Measurements from ENCODE around the gene METTL6. TPM values are rescaled to one million over a fixed set of nuclear protein-coding genes. Genes with fewer than 3 reads are reported as not detected.
"Not testable (repeated sequence)": the region's sequence is repeated elsewhere in the genome, so short reads cannot be mapped to it uniquely, and the experiment has no call there.

Gene METTL6
- total RNA-seq, 2 experiments from 2014 or later: 18.2 to 20.6 TPM

- Mint-ChIP-seq H3K27me3 (ENCODE audit: low read depth) (no peaks in the 10 kb centered on the region), H3K27ac (no peak overlapping the region), H3K9me3 (ENCODE audit: insufficient read depth) (no peaks in the 10 kb centered on the region), H3K4me1 (ENCODE audit: low read depth) (peaks cover 32% of the 10 kb centered on the region), H3K4me3 (no peak overlapping the region), H3K36me3 (ENCODE audit: low read depth) (no peaks in the 10 kb centered on the region)
- ATAC-seq (no peak), DNase-seq (no peak)
- ChIA-PET CTCF (no interaction called here), POLR2A (interaction anchor here (0.6 kb wide), 1 partner anchor 31 kb away, joined by 3 read pairs; no protein-coding TSS in a partner anchor)
Measured at GRCh38 chr3:15458212-15458780, 31.0 kb upstream of the METTL6 start.

DNA sequence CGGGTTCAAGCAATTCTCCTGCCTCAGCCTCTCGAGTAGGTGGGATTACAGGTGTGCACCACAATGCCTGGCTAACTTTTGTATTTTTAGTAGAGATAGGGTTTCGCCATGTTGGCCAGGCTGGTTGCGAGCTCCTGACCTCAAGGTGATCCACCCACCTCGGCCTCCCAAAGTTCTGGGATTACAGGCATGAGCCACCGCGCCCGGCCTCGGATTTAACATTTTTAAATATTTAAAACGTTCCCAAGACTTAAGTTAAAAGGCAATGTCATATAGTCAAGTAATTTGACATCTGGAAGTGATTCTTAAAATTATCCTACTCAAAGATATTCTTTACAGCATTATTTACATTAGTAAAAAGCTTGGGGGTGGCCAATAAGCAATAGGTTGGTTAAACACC, 29.6 kb upstream of the METTL6 start:
- CTCF ChIA-PET, H3K27ac Mint-ChIP-seq: not testable (repeated sequence)

DNA sequence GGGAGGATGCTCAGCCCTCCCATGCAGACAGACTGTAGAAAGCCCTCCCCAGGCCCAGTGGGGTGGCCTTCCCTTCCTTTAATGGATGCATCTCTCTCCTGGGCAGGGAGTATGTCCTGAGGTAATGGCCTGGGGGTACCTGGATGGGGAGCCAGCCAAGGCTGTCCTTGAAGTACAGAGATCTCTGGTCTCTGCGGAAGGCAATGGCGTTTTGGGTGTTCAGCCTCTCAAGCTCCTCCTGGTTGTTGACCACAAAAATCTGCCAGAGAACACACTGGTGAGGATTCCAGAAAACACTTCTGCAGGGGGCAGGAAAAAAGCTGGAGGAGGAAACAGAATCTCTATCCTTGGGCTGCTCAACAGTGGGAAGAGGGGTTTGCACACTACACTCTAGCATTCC, 29.0 kb upstream of the METTL6 start:
- DNase-seq (no peak), ATAC-seq (no peak)
- Mint-ChIP-seq H3K4me1 (ENCODE audit: low read depth) (peaks cover 20% of the 10 kb centered on the region), H3K27ac (no peak overlapping the region), H3K36me3 (ENCODE audit: low read depth) (no peaks in the 10 kb centered on the region), H3K9me3 (ENCODE audit: insufficient read depth) (no peaks in the 10 kb centered on the region), H3K27me3 (ENCODE audit: low read depth) (no peaks in the 10 kb centered on the region), H3K4me3 (no peak overlapping the region)
- POLR2A ChIA-PET: interaction anchor here (0.9 kb wide), 1 partner anchor 15 kb away, joined by 3 read pairs; no protein-coding TSS in a partner anchor
- CTCF ChIA-PET: no interaction called here

More for the DNA sequence above, 29.6 kb upstream of the METTL6 start:
- DNase-seq; POLR2A ChIA-PET; H3K27me3 Mint-ChIP-seq (ENCODE audit: low read depth); ATAC-seq; H3K36me3 Mint-ChIP-seq (ENCODE audit: low read depth); H3K4me3 Mint-ChIP-seq; H3K9me3 Mint-ChIP-seq (ENCODE audit: insufficient read depth): not testable (repeated sequence)
- peaks cover 23% of the 10 kb centered on the region for H3K4me1 Mint-ChIP-seq (ENCODE audit: low read depth)

DNA sequence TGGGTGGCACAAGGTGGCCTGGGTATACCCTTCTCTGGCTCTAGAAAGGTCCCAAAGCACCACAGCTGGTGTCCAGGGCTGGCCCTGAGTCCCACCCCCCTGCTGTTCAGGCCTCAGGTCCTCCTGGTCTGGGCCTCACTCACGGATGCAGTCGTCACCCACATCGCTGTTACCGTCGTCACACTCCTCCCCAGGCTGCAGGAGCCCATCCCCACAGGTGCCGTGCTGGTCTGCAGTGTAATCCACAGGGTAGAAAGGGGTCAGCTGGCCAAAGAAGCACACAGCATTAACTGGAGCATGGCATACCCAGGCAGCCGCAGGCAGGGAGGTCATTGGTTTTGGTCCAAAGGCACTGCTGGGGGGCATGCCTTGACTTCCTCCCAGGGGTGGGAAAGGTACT, 28.4 kb upstream of the METTL6 start:
- no peaks in the 10 kb centered on the region for H3K27me3 Mint-ChIP-seq (ENCODE audit: low read depth)
- H3K9me3 Mint-ChIP-seq (ENCODE audit: insufficient read depth): no peaks in the 10 kb centered on the region
- H3K36me3 Mint-ChIP-seq (ENCODE audit: low read depth): no peaks in the 10 kb centered on the region
- DNase-seq (no peak), ATAC-seq (no peak)
- CTCF ChIA-PET: interaction anchor here (1.2 kb wide), 1 partner anchor 14 kb away, joined by 4 read pairs; no protein-coding TSS in a partner anchor
- H3K27ac Mint-ChIP-seq: no peak overlapping the region
- H3K4me1 Mint-ChIP-seq (ENCODE audit: low read depth): peaks cover 14% of the 10 kb centered on the region
- POLR2A ChIA-PET: interaction anchor here (0.9 kb wide), 1 partner anchor 15 kb away, joined by 3 read pairs; no protein-coding TSS in a partner anchor
- no peak overlapping the region for H3K4me3 Mint-ChIP-seq

- H3K4me1 Mint-ChIP-seq (ENCODE audit: low read depth): peaks cover 11% of the 10 kb centered on the region
- no peaks in the 10 kb centered on the region for H3K36me3 Mint-ChIP-seq (ENCODE audit: low read depth)
- DNase-seq (no peak), ATAC-seq (no peak)
- no peak overlapping the region for H3K27ac Mint-ChIP-seq
- ChIA-PET CTCF (interaction anchor here (1.2 kb wide), 1 partner anchor 14 kb away, joined by 4 read pairs; no protein-coding TSS in a partner anchor), POLR2A (no interaction called here)
- H3K27me3 Mint-ChIP-seq (ENCODE audit: low read depth): no peaks in the 10 kb centered on the region
- H3K4me3 Mint-ChIP-seq: no peak overlapping the region
- H3K9me3 Mint-ChIP-seq (ENCODE audit: insufficient read depth): no peaks in the 10 kb centered on the region
Measured at GRCh38 chr3:15454965-15455364, 27.6 kb upstream of the METTL6 start.

DNA sequence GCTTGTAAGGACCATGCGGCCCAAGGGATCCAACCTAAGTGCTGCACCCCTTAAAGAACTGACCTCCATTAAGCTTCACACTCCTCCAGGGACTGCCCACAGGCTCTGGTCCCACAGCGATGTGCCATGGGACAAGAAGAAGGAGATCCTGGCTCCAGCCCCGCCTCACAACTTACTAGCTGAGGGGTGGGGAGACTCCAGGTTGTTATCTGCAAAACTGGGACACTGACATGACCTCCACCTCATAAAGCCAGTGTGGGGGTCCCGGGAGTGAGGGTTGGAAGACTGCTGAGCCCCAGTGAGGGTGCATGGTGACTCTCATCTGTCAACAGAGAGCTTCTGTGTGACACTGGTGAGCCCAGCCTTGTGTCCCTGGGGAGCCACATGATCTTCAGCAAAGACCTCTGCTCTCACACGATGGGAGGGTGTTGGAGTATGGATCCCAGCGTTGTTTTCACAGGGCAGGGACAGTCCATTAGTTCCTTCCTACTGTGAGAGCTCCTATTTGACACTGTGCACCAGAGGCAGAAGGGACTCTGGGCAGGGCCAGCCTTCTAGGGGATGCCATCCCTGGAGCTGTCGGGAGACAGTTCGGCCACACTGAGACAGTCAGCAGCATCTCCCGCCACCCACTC, 26.8 kb upstream of the METTL6 start:
- Mint-ChIP-seq H3K36me3 (ENCODE audit: low read depth) (no peaks in the 10 kb centered on the region), H3K9me3 (ENCODE audit: insufficient read depth) (no peaks in the 10 kb centered on the region), H3K4me3 (no peak overlapping the region), H3K27me3 (ENCODE audit: low read depth) (no peaks in the 10 kb centered on the region), H3K4me1 (ENCODE audit: low read depth) (peaks cover 8% of the 10 kb centered on the region), H3K27ac (no peak overlapping the region)
- ATAC-seq (no peak), DNase-seq (no peak)
- ChIA-PET POLR2A (no interaction called here), CTCF (no interaction called here)

DNA sequence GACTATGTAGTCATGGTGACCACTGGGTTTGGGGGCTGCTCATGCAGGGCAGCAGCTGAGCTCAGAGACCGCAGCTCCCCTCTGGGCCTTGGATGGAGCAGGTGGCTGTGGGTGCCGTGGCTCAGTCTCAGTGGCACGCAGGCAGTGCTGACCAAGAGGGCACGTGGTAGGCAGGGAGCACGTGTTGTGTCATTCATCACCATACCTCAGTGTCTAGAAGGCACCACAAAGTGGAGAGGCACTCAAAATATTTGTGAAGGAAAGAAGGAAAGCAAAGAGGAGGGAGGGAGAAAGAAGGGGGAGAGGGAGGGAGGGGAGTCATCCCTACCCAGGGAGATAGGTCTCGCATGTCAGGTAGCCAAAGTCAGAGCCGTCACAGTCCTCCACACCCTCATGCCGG, 26.2 kb upstream of the METTL6 start:
- H3K4me1 Mint-ChIP-seq (ENCODE audit: low read depth): peaks cover 8% of the 10 kb centered on the region
- no peak overlapping the region for H3K4me3 Mint-ChIP-seq
- no peaks in the 10 kb centered on the region for H3K36me3 Mint-ChIP-seq (ENCODE audit: low read depth)
- CTCF ChIA-PET: no interaction called here
- no peaks in the 10 kb centered on the region for H3K27me3 Mint-ChIP-seq (ENCODE audit: low read depth)
- DNase-seq: no peak
- POLR2A ChIA-PET: no interaction called here
- ATAC-seq: no peak
- H3K9me3 Mint-ChIP-seq (ENCODE audit: insufficient read depth): no peaks in the 10 kb centered on the region
- no peak overlapping the region for H3K27ac Mint-ChIP-seq

- Mint-ChIP-seq H3K27ac (no peak overlapping the region), H3K27me3 (ENCODE audit: low read depth) (no peaks in the 10 kb centered on the region), H3K36me3 (ENCODE audit: low read depth) (no peaks in the 10 kb centered on the region), H3K4me1 (ENCODE audit: low read depth) (peaks cover 4% of the 10 kb centered on the region), H3K4me3 (no peak overlapping the region), H3K9me3 (ENCODE audit: insufficient read depth) (no peaks in the 10 kb centered on the region)
- no peak for ATAC-seq
- no peak for DNase-seq
- ChIA-PET CTCF (no interaction called here), POLR2A (no interaction called here)
Measured at GRCh38 chr3:15452961-15453360, 25.6 kb upstream of the METTL6 start.

DNA sequence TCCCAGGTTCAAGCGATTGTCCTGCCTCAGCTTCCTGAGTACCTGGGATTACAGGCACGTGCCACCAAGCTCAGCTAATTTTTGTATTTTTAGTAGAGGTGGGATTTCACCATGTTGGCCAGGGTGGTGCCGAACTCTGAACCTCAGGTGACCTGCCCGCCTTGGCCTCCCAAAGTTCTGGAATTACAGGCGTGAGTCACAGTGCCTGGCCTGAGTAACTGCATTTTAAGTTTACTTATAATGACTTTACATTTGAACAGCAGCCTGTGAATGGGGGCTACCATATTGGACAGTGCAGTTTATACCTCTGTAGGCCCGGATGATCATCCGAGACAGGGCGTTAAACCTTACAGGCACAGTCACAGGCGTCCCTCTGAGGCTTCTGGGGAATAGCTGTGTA, 24.8 kb upstream of the METTL6 start:
- H3K9me3 Mint-ChIP-seq (ENCODE audit: insufficient read depth): no peaks in the 10 kb centered on the region
- H3K4me3 Mint-ChIP-seq: no peak overlapping the region
- ChIA-PET CTCF (no interaction called here), POLR2A (no interaction called here)
- DNase-seq: no peak
- no peaks in the 10 kb centered on the region for H3K27me3 Mint-ChIP-seq (ENCODE audit: low read depth)
- peaks cover 4% of the 10 kb centered on the region for H3K4me1 Mint-ChIP-seq (ENCODE audit: low read depth)
- H3K27ac Mint-ChIP-seq: no peak overlapping the region
- H3K36me3 Mint-ChIP-seq (ENCODE audit: low read depth): no peaks in the 10 kb centered on the region
- ATAC-seq: no peak

GRCh38 chr3:15451216-15452113, 24.1 kb upstream of the METTL6 start:
- no peak for DNase-seq
- no peak for ATAC-seq
- Mint-ChIP-seq H3K36me3 (ENCODE audit: low read depth) (no peaks in the 10 kb centered on the region), H3K4me1 (ENCODE audit: low read depth) (peaks cover 4% of the 10 kb centered on the region), H3K9me3 (ENCODE audit: insufficient read depth) (no peaks in the 10 kb centered on the region), H3K4me3 (no peak overlapping the region), H3K27ac (no peak overlapping the region), H3K27me3 (ENCODE audit: low read depth) (no peaks in the 10 kb centered on the region)
- POLR2A ChIA-PET: no interaction called here
- CTCF ChIA-PET: no interaction called here

- POLR2A ChIA-PET: no interaction called here
- peak overlapping the region; percentile 39 for H3K27ac Mint-ChIP-seq
- DNase-seq: no peak
- CTCF ChIA-PET: no interaction called here
- no peaks in the 10 kb centered on the region for H3K27me3 Mint-ChIP-seq (ENCODE audit: low read depth)
- no peaks in the 10 kb centered on the region for H3K9me3 Mint-ChIP-seq (ENCODE audit: insufficient read depth)
- no peaks in the 10 kb centered on the region for H3K36me3 Mint-ChIP-seq (ENCODE audit: low read depth)
- no peak for ATAC-seq
- H3K4me3 Mint-ChIP-seq: no peak overlapping the region
- peaks cover 4% of the 10 kb centered on the region for H3K4me1 Mint-ChIP-seq (ENCODE audit: low read depth)
Measured at GRCh38 chr3:15450438-15451215, 23.3 kb upstream of the METTL6 start.

Measured in activated CD8-positive, alpha-beta T cell treated with anti-CD3 and anti-CD28 coated beads, Interleukin-2, amount 10 ng/mL, durations not matched to agents 7 days and 5 days (primary cell).